Neuron (in vitro differentiated cells): ENCODE measurements around the gene NPIPA2.
"Not testable (repeated sequence)": the region's sequence is repeated elsewhere in the genome, so short reads cannot be mapped to it uniquely, and the experiment has no call there.

Source experiments
- H2AFZ ChIP-seq: one replicate; pipeline ENCODE4 v1.6.1; 2013; ENCODE audit warnings: low read depth, mild to moderate bottlenecking, inconsistent platforms, low read length, moderate library complexity
- H3K27me3 ChIP-seq: one replicate; pipeline ENCODE4 v1.6.1; 2013; ENCODE audit warnings: low read length; ENCODE audit not compliant: insufficient read depth
- H3K36me3 ChIP-seq: one replicate; pipeline ENCODE4 v1.6.1; 2013; ENCODE audit warnings: low read length; ENCODE audit not compliant: insufficient read depth
- H3K4me1 ChIP-seq: one replicate; pipeline ENCODE4 v1.6.1; 2013; ENCODE audit warnings: low read length; ENCODE audit not compliant: insufficient read depth
- H3K4me3 ChIP-seq: 2 replicates; pipeline ENCODE4 v1.5.1; 2013; ENCODE audit warnings: mild to moderate bottlenecking, low read length, moderate library complexity
- H3K9me3 ChIP-seq: one replicate; pipeline ENCODE4 v1.6.1; 2013; ENCODE audit warnings: low read length

Gene NPIPA2

GRCh38 chr16:14789577-14789976 is 47.2 kb downstream of the NPIPA2 start:
- H3K9me3 ChIP-seq, H3K4me3 ChIP-seq, H3K27me3 ChIP-seq, H2AFZ ChIP-seq, H3K4me1 ChIP-seq, H3K36me3 ChIP-seq: not testable (repeated sequence)

- H3K27me3 ChIP-seq, H3K4me3 ChIP-seq, H3K9me3 ChIP-seq, H3K36me3 ChIP-seq, H3K4me1 ChIP-seq, H2AFZ ChIP-seq: not testable (repeated sequence)
These were observed 48.1 kb downstream of the NPIPA2 start for GRCh38 chr16:14790320-14790956.

GRCh38 chr16:14792914-14793313 is 50.6 kb downstream of the NPIPA2 start:
- not testable (repeated sequence) for H3K36me3 ChIP-seq

GRCh38 chr16:14797558-14797957 is 55.2 kb downstream of the NPIPA2 start:
- not testable (repeated sequence) for H2AFZ ChIP-seq, H3K4me1 ChIP-seq, H3K36me3 ChIP-seq, H3K4me3 ChIP-seq, H3K9me3 ChIP-seq, H3K27me3 ChIP-seq

More at GRCh38 chr16:14792914-14793313, 50.6 kb downstream of the NPIPA2 start:
- H3K4me3 ChIP-seq, H3K4me1 ChIP-seq, H3K9me3 ChIP-seq, H3K27me3 ChIP-seq, H2AFZ ChIP-seq: not testable (repeated sequence)

- not testable (repeated sequence) for H3K4me3 ChIP-seq, H3K27me3 ChIP-seq, H3K9me3 ChIP-seq, H3K36me3 ChIP-seq, H2AFZ ChIP-seq, H3K4me1 ChIP-seq
These were observed 61.2 kb downstream of the NPIPA2 start for GRCh38 chr16:14803577-14803976.

- H3K9me3 ChIP-seq, H3K4me1 ChIP-seq, H2AFZ ChIP-seq, H3K4me3 ChIP-seq, H3K27me3 ChIP-seq, H3K36me3 ChIP-seq: not testable (repeated sequence)
These were observed 64.9 kb downstream of the NPIPA2 start for GRCh38 chr16:14807184-14807678.

- not testable (repeated sequence) for H3K27me3 ChIP-seq, H3K4me3 ChIP-seq, H2AFZ ChIP-seq, H3K36me3 ChIP-seq, H3K9me3 ChIP-seq, H3K4me1 ChIP-seq
These were observed 71.6 kb downstream of the NPIPA2 start for GRCh38 chr16:14813890-14814289.
